ENCODE data around the gene SMYD3. TPM values are rescaled to one million over a fixed set of nuclear protein-coding genes. Genes with fewer than 3 reads are reported as not detected.

SMYD3 gene
- total and polyA plus RNA-seq, 9 of the 15 experiments (the other 6 are each of a cell fraction or from before 2014, with no cell fraction given), result 128 to 440 (median 197) TPM

- TF ChIP-seq TFE3 (CRISPR knock-in tag; IDR thresholded peaks at IDR 0.05) (peak; percentile 25; the same call in 1 of the 2 replicates), TFAM (CRISPR knock-in tag; conservative IDR thresholded peaks at IDR 0.05) (no peak), NONO (IDR thresholded peaks at IDR 0.05; ENCODE audit: low read depth in 2 of 2, low read length in 1 of 2) (no peak)
Observed at GRCh38 chr1:246199086-246199645, 307.9 kb downstream of the SMYD3 start (continued).

GRCh38 chr1:246198115-246198816 lies 308.8 kb downstream of the SMYD3 start:
- Histone ChIP-seq H3K4me2 (ENCODE audit: insufficient read depth, low read length) (no peak overlapping the region), H3K4me3 (no peak overlapping the region), H3K79me2 (ENCODE audit: control insufficient read depth, insufficient read depth, low read length) (no peaks in the 10 kb centered on the region; the same call in 2 of the 3 replicates), H4K20me1 (replicated peaks; ENCODE audit: control insufficient read depth, insufficient read depth, low read length) (no peaks in the 10 kb centered on the region), H3K9ac (ENCODE audit: insufficient read depth in 1 of 2, low read depth in 2 of 2, low read length in 2 of 2) (no peak overlapping the region), H3K9me3 (replicated peaks; ENCODE audit: control insufficient read depth, insufficient read depth, low read depth, low read length) (no peaks in the 10 kb centered on the region), H3K4me1 (replicated peaks in 1 of 2; ENCODE audit: control insufficient read depth in 2 of 2, insufficient read depth in 2 of 2, low read length in 2 of 2) (peaks cover 3 to 15% of the 10 kb centered on the region in 2 experiments; a peak in 3 of 5 replicates), H3K27me3 (ENCODE audit: control insufficient read depth in 2 of 2, insufficient read depth in 2 of 2, low read length in 2 of 2) (no peaks in the 10 kb centered on the region), H2AFZ (ENCODE audit: low read depth, low read length) (no peak overlapping the region), H3K36me3 (ENCODE audit: control insufficient read depth, insufficient read depth, low read length) (no peaks in the 10 kb centered on the region), H3K27ac (ENCODE audit: extremely low read depth, low read depth, low read length) (no peak overlapping the region), H3K9me1 (ENCODE audit: control insufficient read depth, insufficient read depth, low read length) (no peaks in the 10 kb centered on the region)
- ChIA-PET CTCF (ENCODE audit: low intra/inter-chr PET ratio) (no interaction called here), POLR2A (interaction anchor here (0.6 to 1.5 kb wide), 4 partner anchors 11 to 264 kb away, joined by 3 to 7 read pairs (median 4); no protein-coding TSS in a partner anchor)
- intact Hi-C loops (cut with micrococcal nuclease) (no loop called here), in situ Hi-C loops (cut with MboI) (no loop called here)
- ATAC-seq, result no peak
- no peak for DNase-seq (ENCODE audit: extremely low read depth in 1 of 4, low spot score in 3 of 4)
- BruUV-seq (replicated peaks), result no TSS peak
- FAIRE-seq, result no peak
- 70% methylated on average over 2 of the region's 2 CpGs for WGBS (ENCODE audit: insufficient coverage, low coverage, missing lambda C conversion rate)
- no peak for TF ChIP-seq SP1 (CRISPR knock-in tag; IDR thresholded peaks at IDR 0.05)
- TF ChIP-seq ETV5 (CRISPR knock-in tag; IDR thresholded peaks at IDR 0.05; ENCODE audit: low read depth), result no peak
- no peak for TF ChIP-seq LCOR (CRISPR knock-in tag; IDR thresholded peaks at IDR 0.05)
- TF ChIP-seq HDAC1 (IDR thresholded peaks at IDR 0.05), result no peak
- TF ChIP-seq ZNF316 (IDR thresholded peaks at IDR 0.05), result peak; percentile 86
- no peak for TF ChIP-seq NR4A1 (CRISPR knock-in tag; IDR thresholded peaks at IDR 0.05)
- TF ChIP-seq NR4A1 (tag; IDR thresholded peaks at IDR 0.05), result no peak
- TF ChIP-seq RBM39 (optimal IDR thresholded peaks at IDR 0.05; ENCODE audit: low read depth, low read length), result no peak
- TF ChIP-seq SRSF9 (IDR thresholded peaks at IDR 0.05; ENCODE audit: borderline replicate concordance, low read depth, low read length), result no peak
- no peak for TF ChIP-seq DIDO1 (tag; IDR thresholded peaks at IDR 0.05; ENCODE audit: low read depth)
- TF ChIP-seq BCL6 (CRISPR knock-in tag; IDR thresholded peaks at IDR 0.05), result no peak
- TF ChIP-seq PURB (CRISPR knock-in tag; IDR thresholded peaks at IDR 0.05; ENCODE audit: low read depth), result no peak
- TF ChIP-seq SMAD2 (IDR thresholded peaks at IDR 0.05; ENCODE audit: low read depth, low read length), result no peak
- TF ChIP-seq CTBP1 (IDR thresholded peaks at IDR 0.05; ENCODE audit: borderline replicate concordance), result no peak
- no peak for TF ChIP-seq ZBTB7A (IDR thresholded peaks at IDR 0.05; ENCODE audit: borderline replicate concordance, control insufficient read depth, low read depth, low read length)
- TF ChIP-seq C11orf30 (IDR thresholded peaks at IDR 0.05; ENCODE audit: low read depth), result peak; percentile 71
- TF ChIP-seq ZNF384 (IDR thresholded peaks at IDR 0.05; ENCODE audit: low read depth, low read length), result no peak
- TF ChIP-seq MAFG (tag; conservative IDR thresholded peaks at IDR 0.05), result 0 out of 2 replicates have a peak, but pooled peaks have one; percentile 21
- TF ChIP-seq ZNF561 (CRISPR knock-in tag; conservative IDR thresholded peaks at IDR 0.05), result no peak

Data from K562 (cell line).